ENCODE data around the gene ZNF423.

- TF ChIP-seq EZH2 (optimal IDR thresholded peaks at IDR 0.05; ENCODE audit: low read depth, low read length) (no peak), CTCF (IDR thresholded peaks at IDR 0.05; ENCODE audit: low read length) (no peak), EZH2phosphoT487 (IDR thresholded peaks at IDR 0.05; ENCODE audit: low read length) (no peak)
These were observed 142.1 kb downstream of the ZNF423 start for GRCh38 chr16:49713770-49714169.

All from MM.1S (cell line).